IPS-NIHi11 (cell line): ENCODE data around the gene CPLX4.

Experiments
- DNase-seq: peaks from one replicate; pipeline ENCODE4 v3.0.0; 2012; ENCODE audit warnings: mixed read lengths, low spot score

Gene CPLX4

GRCh38 chr18:59306640-59307039, 11.8 kb downstream of the CPLX4 start:
- no peak for DNase-seq

GRCh38 chr18:59305295-59305694, 13.2 kb downstream of the CPLX4 start:
- DNase-seq = no peak

DNA sequence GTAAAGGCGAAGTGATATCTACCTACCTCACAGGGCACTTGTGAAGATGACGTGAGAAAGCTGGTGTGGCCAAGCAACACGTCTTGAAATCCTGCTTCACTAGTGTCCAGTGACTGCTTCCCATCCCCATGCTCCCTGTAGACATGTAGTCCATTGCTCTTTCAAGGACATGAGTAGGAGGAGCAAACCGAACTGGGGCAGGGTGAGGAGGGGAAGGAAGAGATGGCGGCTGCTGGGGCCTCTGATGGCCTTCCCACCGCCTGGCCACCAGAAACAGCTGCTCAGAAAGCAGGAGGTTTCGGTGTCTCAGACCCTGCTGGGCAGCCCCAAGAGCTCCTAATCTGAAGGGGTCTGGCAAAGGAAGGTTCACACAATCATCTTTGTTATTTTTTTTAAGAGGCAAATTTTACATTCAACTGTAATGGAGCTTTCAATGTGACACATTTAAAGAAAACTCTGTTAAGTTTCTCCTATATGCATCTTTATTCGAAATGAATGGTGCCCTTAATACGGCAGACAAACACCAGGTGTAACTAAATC, 14.7 kb downstream of the CPLX4 start:
- no peak for DNase-seq

DNA sequence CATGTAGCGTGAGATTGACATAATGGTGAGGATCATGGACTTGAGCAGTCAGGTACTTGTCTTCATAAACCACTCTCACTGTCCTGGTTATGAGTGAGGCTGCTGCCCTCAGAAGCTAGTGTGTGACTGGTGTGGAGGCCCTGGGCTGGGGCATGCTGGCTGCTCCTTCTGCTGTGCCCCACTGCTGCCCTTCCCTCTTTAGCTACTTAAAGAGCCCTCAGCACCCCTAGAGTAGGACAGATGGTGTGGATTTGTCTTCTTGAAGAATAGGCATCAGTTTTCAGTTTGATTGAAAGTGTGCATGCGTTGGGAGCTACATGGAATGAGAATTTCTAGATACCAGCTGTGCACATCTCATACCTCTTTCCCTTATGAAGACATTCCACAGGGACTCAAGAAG, 15.4 kb downstream of the CPLX4 start:
- no peak for DNase-seq

- no peak for DNase-seq
Observed at GRCh38 chr18:59301929-59302328, 16.5 kb downstream of the CPLX4 start.

DNA sequence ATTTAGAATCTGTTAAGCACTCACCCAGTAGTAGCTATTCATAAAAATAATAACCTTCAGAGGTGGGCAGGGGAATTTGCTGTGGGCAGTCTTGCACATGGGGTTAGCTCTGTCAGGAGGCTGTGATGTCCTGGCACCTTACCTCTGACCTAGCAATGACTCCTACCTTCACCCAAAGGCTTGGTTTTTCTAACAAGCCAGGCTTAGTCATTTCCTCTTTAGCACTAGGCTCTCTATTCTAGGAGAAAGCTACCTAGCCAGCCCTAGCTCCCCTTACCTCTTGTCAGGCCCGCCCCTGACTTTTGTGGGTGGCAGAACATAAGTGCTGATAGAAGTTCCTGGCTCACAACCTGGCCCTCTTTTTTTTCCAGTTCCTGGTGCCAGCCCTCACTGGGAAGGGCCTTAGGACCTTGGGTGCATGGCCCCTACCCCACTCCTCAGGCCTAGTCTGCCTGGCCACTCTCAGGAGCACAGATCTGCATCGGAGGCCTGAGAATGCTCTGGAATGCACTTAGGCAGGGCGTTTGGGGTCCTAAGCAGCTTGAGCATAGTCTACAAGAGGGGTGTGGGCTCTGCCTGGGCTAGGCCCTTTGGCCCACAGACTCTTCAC, 17.7 kb downstream of the CPLX4 start:
- no peak for DNase-seq

GRCh38 chr18:59298871-59299270, 19.6 kb downstream of the CPLX4 start:
- DNase-seq = no peak

DNA sequence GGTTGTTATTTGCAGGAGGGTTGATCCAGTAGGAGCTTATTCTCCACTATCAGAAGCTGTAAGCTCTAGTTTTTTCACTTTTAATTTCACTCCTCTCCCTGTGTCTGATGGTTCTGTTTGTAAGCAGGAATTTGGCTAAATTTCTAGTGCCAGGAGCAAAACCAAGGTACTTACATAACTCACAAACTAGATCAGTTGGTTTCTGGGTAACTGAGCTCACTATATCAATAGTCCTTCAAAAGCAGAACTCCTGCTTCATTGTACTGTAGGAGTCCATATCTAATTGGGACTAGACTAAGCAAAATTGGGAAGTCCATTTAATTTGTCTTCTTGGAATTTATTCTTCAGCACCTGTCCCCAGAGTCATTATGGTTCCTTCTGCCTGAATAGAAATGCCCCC, 25.1 kb downstream of the CPLX4 start:
- no peak for DNase-seq

DNA sequence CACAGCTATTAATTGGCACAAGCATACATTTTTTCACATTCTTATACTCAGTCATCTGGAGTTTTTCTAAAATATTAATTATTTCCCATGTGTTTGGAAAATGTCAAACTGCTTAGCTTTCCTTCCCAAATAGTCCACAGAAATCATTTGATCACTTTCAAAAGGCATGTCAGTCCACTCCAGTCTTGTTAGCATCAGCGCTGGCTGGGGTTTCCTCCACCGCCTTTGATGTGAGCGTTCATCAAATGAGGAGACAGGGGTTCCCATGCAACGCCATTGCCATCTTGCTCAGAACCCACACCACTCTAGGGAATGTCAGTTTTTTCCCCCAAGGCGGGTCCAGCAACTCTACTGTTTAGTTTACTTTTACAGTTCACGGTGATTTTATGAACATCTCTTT, 32.1 kb downstream of the CPLX4 start:
- no peak for DNase-seq

GRCh38 chr18:59282341-59282740, 36.1 kb downstream of the CPLX4 start:
- DNase-seq = no peak

- no peak for DNase-seq
Observed at GRCh38 chr18:59279722-59280121, 38.7 kb downstream of the CPLX4 start.

GRCh38 chr18:59279193-59279592, 39.3 kb downstream of the CPLX4 start:
- no peak for DNase-seq

DNA sequence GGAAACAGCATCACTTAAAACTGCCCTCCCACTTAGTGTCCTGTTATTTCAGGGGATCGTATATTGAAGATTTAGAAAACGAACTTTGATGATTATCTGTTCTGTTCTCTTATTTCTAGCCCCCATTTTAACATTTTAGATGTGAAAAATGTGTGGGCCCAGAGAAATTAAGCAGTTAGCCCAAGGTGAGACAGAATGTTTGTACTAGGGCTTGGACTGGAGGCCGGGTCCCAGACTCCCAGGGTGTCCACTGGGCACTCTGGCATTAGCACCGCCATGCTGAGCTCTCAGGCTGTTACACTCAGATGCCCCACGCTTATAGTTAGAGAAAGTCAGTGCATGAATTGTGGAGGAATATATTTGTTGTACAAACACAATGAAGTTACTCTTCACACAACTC, 39.7 kb downstream of the CPLX4 start:
- DNase-seq = no peak

GRCh38 chr18:59276047-59276446, 42.4 kb downstream of the CPLX4 start:
- no peak for DNase-seq

GRCh38 chr18:59275406-59275949, 43.0 kb downstream of the CPLX4 start:
- no peak for DNase-seq

DNA sequence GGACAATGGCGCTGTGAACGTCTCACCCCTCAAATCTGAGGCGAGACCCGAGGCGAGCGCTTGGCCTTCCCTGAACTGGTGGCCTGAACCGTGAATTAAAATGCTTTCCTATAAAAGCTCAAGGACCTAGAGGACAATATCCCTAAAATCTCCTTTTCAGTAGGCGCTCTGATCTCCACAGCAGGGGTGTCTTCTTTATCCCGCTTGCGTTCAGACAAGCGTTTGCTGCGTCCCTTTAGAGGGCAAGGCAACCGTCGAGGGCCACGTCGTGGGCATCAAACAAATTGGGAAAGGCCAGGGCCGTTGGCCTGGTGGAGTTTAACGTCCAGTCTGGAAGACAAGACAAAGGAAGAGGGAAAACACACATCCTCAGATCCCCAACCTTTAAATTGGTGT, 43.9 kb downstream of the CPLX4 start:
- no peak for DNase-seq

DNA sequence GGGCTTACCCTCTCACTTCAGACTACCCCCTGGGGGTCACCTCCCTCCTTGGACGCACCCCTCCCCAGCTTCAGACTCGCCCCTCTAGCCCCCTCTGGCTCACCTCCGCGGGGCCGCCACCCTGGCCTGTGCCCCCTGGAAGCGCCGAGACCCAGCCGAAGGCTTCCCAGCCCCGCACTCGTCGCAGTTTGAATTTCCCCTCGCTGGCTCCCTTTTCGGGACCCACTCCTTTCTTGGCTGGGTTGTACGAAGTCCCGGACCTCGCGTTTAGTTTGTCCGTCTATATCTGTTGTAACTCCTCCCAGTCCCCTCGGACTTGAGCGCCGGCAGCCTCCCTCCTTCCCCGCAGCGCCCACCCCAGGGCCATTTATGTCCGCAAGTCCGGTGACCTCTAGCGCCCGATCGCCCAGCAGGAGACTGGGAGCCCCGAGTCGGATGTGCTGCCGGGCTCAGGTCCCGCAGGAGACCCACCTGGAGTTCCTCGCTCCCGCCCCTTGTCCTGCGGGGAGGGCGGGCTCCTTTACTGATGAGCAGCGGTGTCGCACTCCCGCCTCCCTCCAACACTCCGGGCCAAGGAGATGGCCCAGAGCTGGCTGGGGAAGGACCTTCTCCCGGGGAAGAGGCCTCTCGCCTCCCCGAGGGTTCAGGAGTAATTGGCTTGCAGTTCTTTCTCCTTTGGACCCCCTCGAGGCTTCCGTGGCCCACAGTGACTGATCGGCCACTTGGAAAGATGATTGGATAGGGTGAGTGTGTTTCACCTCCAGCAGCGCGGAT, 44.5 kb downstream of the CPLX4 start:
- DNase-seq = peak; percentile 46

GRCh38 chr18:59272891-59273758, 45.3 kb downstream of the CPLX4 start, which contains the start of gene RAX:
TSS of gene RAX (minus strand) at chr18:59273454. CDS start at chr18:59273206, 248 bp downstream.
- DNase-seq = peak; percentile 92

DNA sequence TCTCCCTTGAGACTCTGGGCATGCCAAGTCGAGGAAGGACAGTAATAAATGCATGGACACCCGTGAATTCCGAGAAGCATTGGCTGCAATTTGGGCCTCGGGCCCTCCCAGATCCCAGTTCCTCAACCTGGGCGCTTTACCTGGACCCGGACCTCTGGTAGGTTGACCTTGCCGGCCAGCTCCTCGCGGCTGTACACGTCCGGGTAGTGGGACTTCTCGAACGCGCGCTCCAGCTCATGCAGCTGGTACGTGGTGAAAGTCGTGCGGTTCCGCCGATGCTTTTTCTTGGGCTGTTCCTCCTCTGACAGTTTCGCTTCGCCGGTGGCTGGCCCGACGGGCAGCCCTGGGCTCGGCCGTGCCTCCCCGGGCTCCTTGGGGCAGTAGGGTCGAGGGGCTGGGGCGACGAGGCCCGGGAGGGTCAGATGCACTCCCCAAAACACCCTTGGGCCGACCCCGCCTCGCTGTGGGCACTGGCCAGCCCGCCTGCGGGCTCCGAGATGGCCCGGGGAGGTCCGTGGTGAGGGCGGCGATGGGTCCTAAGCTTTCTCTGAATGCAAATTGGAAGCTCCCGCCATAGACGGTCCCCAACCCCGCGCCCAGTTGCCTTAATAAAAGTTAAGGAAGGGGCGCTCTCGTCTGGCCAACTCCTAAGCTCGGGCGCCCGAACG, 46.1 kb downstream of the CPLX4 start:
- DNase-seq = no peak

DNA sequence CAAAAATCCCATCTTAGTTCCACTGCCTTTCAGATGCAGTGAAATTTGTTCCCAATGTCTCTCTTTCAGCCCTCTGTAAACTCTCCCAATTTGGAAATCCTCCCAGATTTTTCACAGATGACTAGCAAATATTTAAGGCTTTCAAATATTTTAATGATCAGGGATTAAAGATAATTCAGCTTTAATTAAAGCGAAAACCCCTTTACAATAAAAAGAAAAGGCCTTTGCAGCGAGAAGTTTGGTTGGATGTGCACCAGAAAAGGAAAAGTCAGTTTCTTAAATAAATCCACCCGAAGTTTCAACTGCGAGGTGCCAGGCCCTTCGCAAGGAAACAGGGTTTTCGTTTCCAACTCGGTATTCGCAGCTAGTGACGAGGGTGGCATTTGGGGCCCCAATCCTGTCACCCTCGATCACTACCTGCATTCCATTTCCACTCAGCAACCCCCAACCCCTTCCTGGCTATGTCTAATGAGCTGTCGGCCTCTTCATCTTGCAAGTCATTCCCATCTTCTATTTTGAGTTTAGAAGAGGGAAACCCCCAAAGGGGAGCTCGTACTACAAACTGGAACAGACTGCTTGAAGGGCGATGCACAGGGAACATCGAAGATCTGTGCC, 46.7 kb downstream of the CPLX4 start:
- DNase-seq = no peak

GRCh38 chr18:59270689-59271257, 47.7 kb downstream of the CPLX4 start:
- DNase-seq = no peak
